ENCODE data around the gene GPRC5C.
"Not testable (repeated sequence)": the region's sequence is repeated elsewhere in the genome, so short reads cannot be mapped to it uniquely, and the experiment has no call there.

The GPRC5C gene

GRCh38 chr17:74431568-74432423 lies at the start of gene GPRC5C:
Gene GPRC5C (plus strand): TSS chr17:74432088. CDS start chr17:74439777, 7,689 bp downstream.
- peak; percentile 28 for DNase-seq

GRCh38 chr17:74383141-74383540 lies 48.7 kb upstream of the GPRC5C start:
- no peak for DNase-seq

- no peak for DNase-seq
Measured at GRCh38 chr17:74385201-74385600, 46.7 kb upstream of the GPRC5C start.

GRCh38 chr17:74386386-74386785 lies 45.5 kb upstream of the GPRC5C start:
- no peak for DNase-seq

- DNase-seq: no peak
Measured at GRCh38 chr17:74387365-74388218, 44.3 kb upstream of the GPRC5C start.

GRCh38 chr17:74389084-74389753 lies 42.7 kb upstream of the GPRC5C start:
- no peak for DNase-seq

- DNase-seq: no peak
Measured at GRCh38 chr17:74389937-74390679, 41.8 kb upstream of the GPRC5C start.

- no peak for DNase-seq
Measured at GRCh38 chr17:74390680-74391653, 40.9 kb upstream of the GPRC5C start.

GRCh38 chr17:74391771-74392170 lies 40.1 kb upstream of the GPRC5C start:
- DNase-seq: no peak

- DNase-seq: no peak
Measured at GRCh38 chr17:74392848-74393247, 39.0 kb upstream of the GPRC5C start.

GRCh38 chr17:74393346-74393942 lies 38.4 kb upstream of the GPRC5C start:
- no peak for DNase-seq

GRCh38 chr17:74394275-74394950 lies 37.5 kb upstream of the GPRC5C start:
- DNase-seq: no peak

- DNase-seq: no peak
Measured at GRCh38 chr17:74394977-74395376, 36.9 kb upstream of the GPRC5C start.

GRCh38 chr17:74396567-74396966 lies 35.3 kb upstream of the GPRC5C start:
- no peak for DNase-seq

GRCh38 chr17:74402048-74402447 lies 29.8 kb upstream of the GPRC5C start:
- DNase-seq: no peak

GRCh38 chr17:74403512-74404137 lies 28.3 kb upstream of the GPRC5C start:
- no peak for DNase-seq

- DNase-seq: no peak
Measured at GRCh38 chr17:74404218-74404617, 27.7 kb upstream of the GPRC5C start.

GRCh38 chr17:74404789-74405188 lies 27.1 kb upstream of the GPRC5C start:
- DNase-seq: no peak

- DNase-seq: not testable (repeated sequence)
Measured at GRCh38 chr17:74405311-74405710, 26.6 kb upstream of the GPRC5C start.

- DNase-seq: no peak
Measured at GRCh38 chr17:74407384-74407783, 24.5 kb upstream of the GPRC5C start.

Data from NCI-H1694 (cell line).